A549 (cell line): ENCODE measurements around the gene SCUBE3. TPM values are rescaled to one million over a fixed set of nuclear protein-coding genes. Genes with fewer than 3 reads are reported as not detected.

ENCODE experiments used
- ATAC-seq, 2 experiments: fragments of 200-7000 bp in 1 of 2; fragments of >200 bp in 1 of 2; cut with Nextera tagmentation in 1 of 2; cut with Tn5 transposase in 1 of 2; 3 replicates each; pipeline versions ENCODE4 v1.8.0 to v1.9.1; 2018 to 2020; ENCODE audit warnings: mild to moderate bottlenecking in 1 of 2, moderate library complexity in 1 of 2
- CTCF ChIA-PET: fragments of 300-600 bp; sonication (Branson Sonifier 250); formaldehyde crosslinking; extraction: SDS; loops from one replicate; lab custom pipeline; 2021; ENCODE audit warnings: antibody characterized with exemption, inconsistent platforms; lab: Yijun Ruan, JAX
- POLR2A ChIA-PET: fragments of 350-600 bp; formaldehyde crosslinking; extraction: SDS; loops from one replicate; lab custom pipeline; 2021; ENCODE audit warnings: antibody characterized with exemption, inconsistent platforms; lab: Yijun Ruan, JAX
- DNase-seq, 2 experiments: peaks; one replicate each; pipeline versions ENCODE4 v3.0.0 to v3.0.0-alpha.2; 2011 to 2016; ENCODE audit warnings: low read depth in 1 of 2, low spot score in 1 of 2
- FAIRE-seq: peaks from 2 replicates; lab custom pipeline; 2011; peaks lifted over from hg19 to GRCh38; lab: Jason Lieb, UNC
- H3K27ac ChIP-seq, 2 experiments: fragments of >200 bp; sonication (Bioruptor Twin); formaldehyde crosslinking; 3 replicates each; pipeline ENCODE4 v1.5.1; 2016 to 2017
- H3K4me1 ChIP-seq: fragments of >200 bp; sonication (Bioruptor Twin); formaldehyde crosslinking; 3 replicates; pipeline ENCODE4 v1.6.1; 2016
- H3K4me2 ChIP-seq: fragments of >200 bp; sonication (Bioruptor Twin); formaldehyde crosslinking; 3 replicates; pipeline ENCODE4 v1.6.1; 2016
- H3K4me3 ChIP-seq: fragments of >200 bp; sonication (Bioruptor Twin); formaldehyde crosslinking; 3 replicates; pipeline ENCODE4 v1.5.1; 2016
- H3K9me3 ChIP-seq: fragments of >200 bp; sonication (Bioruptor Twin); formaldehyde crosslinking; 3 replicates; pipeline ENCODE4 v1.6.1; 2016
- BCL3 ChIP-seq: fragments of >200 bp; sonication (Bioruptor Twin); formaldehyde crosslinking; IDR thresholded peaks from 3 replicates; pipeline ENCODE4 v1.6.1; 2016
- CBX2 ChIP-seq: fragments of 200-600 bp; sonication (generic); IDR thresholded peaks from 2 replicates; pipeline ENCODE4 v1.6.1; 2016; ENCODE audit warnings: low read depth, mild to moderate bottlenecking, borderline replicate concordance
- CBX8 ChIP-seq: fragments of 200-600 bp; sonication (generic); IDR thresholded peaks from 2 replicates; pipeline ENCODE4 v1.6.1; 2016
- CEBPB ChIP-seq, 2 experiments: fragments of >200 bp in 1 of 2; sonication (Bioruptor Twin) in 1 of 2; formaldehyde crosslinking in 1 of 2; IDR thresholded peaks; 2 replicates each; pipeline ENCODE4 v1.6.1; 2012 to 2016
- CHD4 ChIP-seq: fragments of 200-600 bp; sonication (generic); IDR thresholded peaks from 2 replicates; pipeline ENCODE4 v1.6.1; 2016; ENCODE audit warnings: antibody characterized with exemption, mild to moderate bottlenecking, borderline replicate concordance
- CTCF ChIP-seq: fragments of >200 bp; sonication (Bioruptor Twin); formaldehyde crosslinking; IDR thresholded peaks from 3 replicates; pipeline ENCODE4 v1.5.1; 2016
- E2F6 ChIP-seq: IDR thresholded peaks from 2 replicates; pipeline ENCODE4 v1.6.1; 2012; ENCODE audit warnings: low read depth, borderline replicate concordance
- ELK1 ChIP-seq: fragments of 150-350 bp; IDR thresholded peaks from 2 replicates; pipeline ENCODE4 v1.6.1; 2014; ENCODE audit warnings: low read depth, mild to moderate bottlenecking, low read length
- EP300 ChIP-seq, 2 experiments: fragments of >200 bp; sonication (Bioruptor Twin); formaldehyde crosslinking; IDR thresholded peaks; 2 replicates in 1 of 2; 3 replicates in 1 of 2; pipeline ENCODE4 v1.6.1; 2016 to 2017
- FOSL2 ChIP-seq, 2 experiments: fragments of 450-650 bp in 1 of 2; fragments of >200 bp in 1 of 2; sonication (Bioruptor Twin) in 1 of 2; formaldehyde crosslinking; IDR thresholded peaks; 2 replicates each; pipeline versions ENCODE4 v1.5.0 to v1.6.1; 2016 to 2020; ENCODE audit warnings: mild to moderate bottlenecking in 1 of 2, moderate library complexity in 1 of 2
- HES2 ChIP-seq: fragments of >200 bp; sonication (Bioruptor Twin); formaldehyde crosslinking; IDR thresholded peaks from 2 replicates; pipeline ENCODE4 v1.6.1; 2016
- HMGXB4 ChIP-seq: fragments of 250-450 bp; sonication (Bioruptor Pico); IDR thresholded peaks from 2 replicates; pipeline ENCODE4 v1.5.0; 2021; ENCODE audit warnings: mild to moderate bottlenecking, moderate library complexity, borderline replicate concordance
- KDM5A ChIP-seq: fragments of 200-600 bp; sonication (generic); IDR thresholded peaks from 2 replicates; pipeline ENCODE4 v1.6.1; 2016; ENCODE audit warnings: antibody characterized with exemption, mild to moderate bottlenecking
- NFE2L2 ChIP-seq: fragments of 150-350 bp; conservative IDR thresholded peaks from 2 replicates; pipeline ENCODE4 v1.6.1; 2014; ENCODE audit warnings: low read length
- RAD21 ChIP-seq, 2 experiments: fragments of >200 bp in 1 of 2; sonication (Bioruptor Twin) in 1 of 2; formaldehyde crosslinking in 1 of 2; IDR thresholded peaks in 1 of 2; conservative IDR thresholded peaks in 1 of 2; 2 replicates in 1 of 2; 3 replicates in 1 of 2; pipeline ENCODE4 v1.6.1; 2012 to 2018; ENCODE audit warnings: inconsistent platforms in 1 of 2
- RARB ChIP-seq: fragments of 250-450 bp; sonication (Bioruptor Pico); IDR thresholded peaks from 2 replicates; pipeline ENCODE4 v1.8.0; 2021; ENCODE audit warnings: mild to moderate bottlenecking, moderate library complexity
- SMC3 ChIP-seq: fragments of >200 bp; sonication (Bioruptor Twin); formaldehyde crosslinking; IDR thresholded peaks from 3 replicates; pipeline ENCODE4 v1.6.1; 2018; ENCODE audit warnings: inconsistent platforms
- TFCP2L1 ChIP-seq: fragments of 250-450 bp; sonication (Bioruptor Pico); IDR thresholded peaks from 2 replicates; pipeline ENCODE4 v1.5.0; 2021; ENCODE audit warnings: mild to moderate bottlenecking
- ZC3H11A ChIP-seq: fragments of 450-650 bp; IDR thresholded peaks from 2 replicates; pipeline ENCODE4 v1.6.1; 2014; ENCODE audit warnings: antibody characterized with exemption, mild to moderate bottlenecking
- ZNF302 ChIP-seq: fragments of 250-450 bp; sonication (Bioruptor Pico); IDR thresholded peaks from 2 replicates; pipeline ENCODE4 v1.9.0; 2021; ENCODE audit warnings: inconsistent platforms, mild to moderate bottlenecking, moderate library complexity
- ZSCAN20 ChIP-seq: fragments of 250-450 bp; sonication (Bioruptor Pico); IDR thresholded peaks from 2 replicates; pipeline ENCODE4 v1.8.0; 2022; ENCODE audit warnings: mild to moderate bottlenecking, moderate library complexity
- WGBS: methylation state at CpG from one replicate; pipeline ENCODE4 v1.1.6; 2017; ENCODE audit errors: missing lambda C conversion rate; 5-methylcytosine and 5-hydroxymethylcytosine counted together
- polyA plus RNA-seq, 4 experiments: library from polyadenylated mRNA; depleted of rRNA in 3 of 4; stranded (reverse); fragments of >200 nt; fragmentation: RNase III in 1 of 4; extraction: RNeasy Plus Mini Kit Qiagen cat#74134 plus additional on column Dnase treatment in 1 of 4; gene quantifications; 2 replicates in 3 of 4; 3 replicates in 1 of 4; pipeline ENCODE4 v1.2.3, GENCODE V29; 2011 to 2017

The SCUBE3 gene
- polyA plus RNA-seq, 2 of the 4 experiments (the other 2 are of a cell fraction): 0.06 to 0.13 TPM

GRCh38 chr6:35240838-35241801, 27.4 kb downstream of the SCUBE3 start:
- CTCF ChIA-PET: interaction anchor here (0.5 to 10.5 kb wide), 52 partner anchors 10 to 786 kb away, joined by 3 to 107 read pairs (median 4); no protein-coding TSS in a partner anchor
- DNase-seq: peak; percentile 48 to 80
- H3K4me2 ChIP-seq: no peak overlapping the region
- no peak for TF ChIP-seq KDM5A
- no peak for TF ChIP-seq CBX2
- peak; percentile 80 for TF ChIP-seq CTCF
- TF ChIP-seq RARB: no peak
- TF ChIP-seq BCL3: no peak
- peak in 1 of 2 experiments; percentile 55; a peak in 1 of 4 replicates for TF ChIP-seq CEBPB (IDR thresholded peaks at IDR 0.05)
- TF ChIP-seq HMGXB4 (CRISPR knock-in tag): no peak
- no peak for TF ChIP-seq TFCP2L1 (CRISPR knock-in tag)
- TF ChIP-seq FOSL2 (IDR thresholded peaks at IDR 0.05): no peak
- TF ChIP-seq FOSL2 (CRISPR knock-in tag; IDR thresholded peaks at IDR 0.05): no peak
- peak; percentile 74 for TF ChIP-seq SMC3
- TF ChIP-seq ZNF302: no peak
- TF ChIP-seq RAD21 (conservative IDR thresholded peaks at IDR 0.05 in 1 of 2, IDR thresholded peaks at IDR 0.05 in 1 of 2): peak; percentile 83 to 84
- no peak for TF ChIP-seq E2F6
- no peak for TF ChIP-seq CHD4
- TF ChIP-seq, all 56 proteins: peak for 4
- H3K27ac ChIP-seq: no peak overlapping the region
- no peaks in the 10 kb centered on the region for H3K9me3 ChIP-seq
- POLR2A ChIA-PET: no interaction called here
- 48% methylated on average over 10 of the region's 12 CpGs for WGBS
- peak; percentile 91 to 92 for ATAC-seq
- FAIRE-seq: no peak
- H3K4me1 ChIP-seq: no peaks in the 10 kb centered on the region
- no peak overlapping the region for H3K4me3 ChIP-seq

- DNase-seq (no peak), FAIRE-seq (no peak), ATAC-seq (no peak)
- Histone ChIP-seq H3K4me3 (no peak overlapping the region), H3K4me2 (no peak overlapping the region), H3K9me3 (no peaks in the 10 kb centered on the region), H3K4me1 (no peaks in the 10 kb centered on the region), H3K27ac (no peak overlapping the region)
- TF ChIP-seq ELK1 (no peak), EP300 (IDR thresholded peaks at IDR 0.05) (no peak), ZC3H11A (no peak), CBX8 (no peak), HES2 (no peak), NFE2L2 (no peak), ZSCAN20 (CRISPR knock-in tag) (no peak)
- CTCF ChIA-PET: interaction anchor here (0.6 to 10.5 kb wide), 15 partner anchors 9 to 256 kb away, joined by 3 to 107 read pairs (median 16); no protein-coding TSS in a partner anchor
- POLR2A ChIA-PET: no interaction called here
- 92% methylated on average over 5 of the region's 5 CpGs for WGBS
These were observed 28.7 kb downstream of the SCUBE3 start for GRCh38 chr6:35242486-35242885.
